ENCODE data around the gene RINT1. TPM values are rescaled to one million over a fixed set of nuclear protein-coding genes. Genes with fewer than 3 reads are reported as not detected.
"Not testable (repeated sequence)": the region's sequence is repeated elsewhere in the genome, so short reads cannot be mapped to it uniquely, and the experiment has no call there.

RINT1 gene
- polyA plus RNA-seq, 3 donors from 2014 or later, result 12.2 to 14.3 (median 14.1) TPM

DNA sequence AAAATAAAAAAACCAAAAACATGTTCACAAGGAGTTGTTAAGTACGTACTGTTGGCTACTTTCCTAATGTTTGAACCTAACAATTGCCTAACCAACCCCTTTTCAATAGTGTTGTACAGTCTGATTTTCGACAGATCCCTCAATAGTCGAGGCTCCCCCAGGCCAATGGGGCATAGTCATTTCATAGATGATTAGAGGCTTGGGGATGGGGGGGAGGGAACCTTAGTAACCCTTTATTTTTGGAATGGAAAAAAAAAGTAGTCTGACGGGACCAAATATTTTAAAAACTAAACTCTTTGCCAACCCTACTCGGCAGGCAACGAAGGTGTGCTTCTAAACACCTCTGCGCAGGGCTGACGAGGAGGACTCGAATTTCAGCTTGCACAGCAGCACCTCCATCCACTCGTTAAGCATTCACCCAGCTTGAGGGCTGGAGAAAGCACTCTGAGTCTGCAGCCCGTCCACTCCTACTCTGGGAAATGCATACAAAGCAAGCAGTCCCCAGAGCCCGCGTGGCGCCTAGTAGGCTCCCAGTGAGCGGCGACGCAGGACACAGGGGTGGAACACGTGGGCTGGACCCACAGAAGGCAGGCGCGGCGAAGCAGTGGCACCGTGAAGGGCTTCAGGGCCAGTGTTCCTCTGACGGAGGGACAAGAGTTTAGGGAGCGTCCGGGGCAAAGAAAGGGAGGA, 10.8 kb upstream of the RINT1 start:
- Mint-ChIP-seq H3K27ac (peak overlapping the region; percentile 69 to 95 (median 82)), H3K4me3 (peak overlapping the region; percentile 91 to 96 (median 93)), H3K27me3 (ENCODE audit: low read depth in 3 of 3) (peaks cover 0 to 2% (median 0%) of the 10 kb centered on the region in 3 donors), H3K4me1 (peaks cover 12 to 13% of the 10 kb centered on the region in 2 donors), H3K9me3 (no peaks in the 10 kb centered on the region), H3K36me3 (no peaks in the 10 kb centered on the region)
- DNase-seq, result peak in 2 of 3 donors; percentile 24 to 30

DNA sequence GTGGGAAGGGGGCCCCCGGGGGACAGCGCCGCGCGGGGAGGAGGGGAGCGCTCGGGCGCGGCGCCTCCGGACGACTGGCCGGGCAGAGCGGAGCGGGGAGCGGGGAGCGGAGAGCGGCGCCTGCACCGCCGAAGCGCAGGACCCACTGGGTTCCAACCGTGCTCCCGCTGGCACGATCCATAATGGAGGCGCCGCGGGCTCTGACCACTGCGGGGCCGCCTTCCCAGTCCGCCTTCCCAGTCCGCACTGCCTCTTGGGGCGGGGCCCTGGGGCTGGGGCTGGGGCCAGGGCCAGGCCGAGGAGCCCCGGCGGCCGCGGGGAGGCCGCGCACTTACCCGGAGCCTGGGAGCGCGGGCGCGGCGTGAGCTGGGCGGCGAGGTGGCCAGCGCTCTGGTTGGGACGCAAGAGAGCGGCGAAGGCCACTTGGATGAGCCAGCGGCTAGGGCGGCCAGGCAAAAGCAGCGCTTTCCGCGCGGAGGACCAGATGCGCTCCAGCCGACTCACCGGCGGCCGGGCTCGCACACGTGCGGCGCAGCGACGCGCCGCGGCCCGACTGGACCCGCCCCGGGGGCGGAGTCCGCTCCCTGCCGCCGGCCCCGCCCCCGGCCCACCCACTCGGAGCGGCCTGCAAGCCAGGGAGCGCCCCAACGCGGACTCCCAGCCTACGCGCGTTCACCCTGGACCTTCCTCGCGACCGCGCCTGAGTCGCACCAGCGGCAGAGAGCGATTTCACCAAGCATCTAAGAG, 10.1 kb upstream of the RINT1 start, which contains the start of gene PUS7:
TSS of gene PUS7 (minus strand) at position 555 of the 747 bp plus-strand sequence. CDS start 13,759 bp downstream, outside the sequence.
- Mint-ChIP-seq H3K4me3 (peak within 1 kb of the TSS; percentile 91 to 96 (median 93)), H3K36me3 (no peaks in the 10 kb centered on the region), H3K9me3 (no peaks in the 10 kb centered on the region), H3K4me1 (peaks cover 12 to 13% of the 10 kb centered on the region in 2 donors), H3K27ac (peak within 1 kb of the TSS; percentile 77 to 95 (median 88)), H3K27me3 (ENCODE audit: low read depth in 3 of 3) (peaks cover 0 to 2% (median 0%) of the 10 kb centered on the region in 3 donors)
- DNase-seq, result peak; percentile 68 to 77 (median 75)

DNA sequence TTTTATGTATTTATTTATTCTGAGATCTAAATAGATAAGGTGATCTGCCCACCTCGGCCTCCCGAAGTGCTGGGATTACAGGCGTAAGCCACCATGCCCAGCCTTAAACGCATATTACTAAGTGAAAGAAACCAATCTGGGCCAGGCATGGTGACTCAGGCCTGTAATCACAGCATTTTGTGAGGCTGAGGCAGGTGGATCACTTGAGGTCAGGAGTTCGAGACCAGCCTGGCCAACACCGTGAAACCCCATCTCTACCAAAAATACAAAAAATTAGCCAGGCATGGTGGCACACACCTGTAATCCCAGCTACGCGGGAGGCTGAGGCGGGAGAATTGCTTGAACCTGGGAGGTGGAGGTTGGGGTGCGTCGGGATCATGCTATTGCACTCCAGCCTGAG, 7.6 kb upstream of the RINT1 start:
- not testable (repeated sequence) for H3K36me3 Mint-ChIP-seq; H3K27ac Mint-ChIP-seq; H3K9me3 Mint-ChIP-seq; H3K27me3 Mint-ChIP-seq (ENCODE audit: low read depth in 3 of 3); H3K4me3 Mint-ChIP-seq; DNase-seq
- H3K4me1 Mint-ChIP-seq, result peaks cover 12 to 13% of the 10 kb centered on the region in 2 donors

DNA sequence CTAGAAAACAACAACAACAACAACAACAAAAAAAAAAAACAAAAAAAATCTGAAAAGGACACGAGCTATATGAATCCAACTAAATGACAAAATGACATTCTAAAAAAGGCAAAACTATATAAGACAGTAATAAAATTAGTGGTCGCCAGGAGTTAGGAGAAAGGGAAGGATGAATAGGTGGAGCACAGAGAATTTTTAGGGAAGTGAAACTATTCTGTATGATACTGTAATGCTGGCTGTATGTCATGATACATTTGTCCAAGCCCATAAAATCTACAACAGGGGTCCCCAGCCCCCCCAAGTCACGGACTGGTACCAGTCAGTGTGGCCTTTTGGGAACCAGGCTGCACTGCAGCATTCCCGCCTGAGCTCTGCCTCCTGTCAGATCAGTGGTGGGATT, 7.2 kb upstream of the RINT1 start:
- no peaks in the 10 kb centered on the region for H3K36me3 Mint-ChIP-seq
- H3K27ac Mint-ChIP-seq, result no peak overlapping the region
- peak overlapping the region in 2 of 5 donors; percentile 9 to 15 for H3K4me3 Mint-ChIP-seq
- no peak for DNase-seq
- peaks cover 12 to 13% of the 10 kb centered on the region in 2 donors for H3K4me1 Mint-ChIP-seq
- H3K9me3 Mint-ChIP-seq, result no peaks in the 10 kb centered on the region
- H3K27me3 Mint-ChIP-seq (ENCODE audit: low read depth in 3 of 3), result peaks cover 0 to 2% (median 0%) of the 10 kb centered on the region in 3 donors

DNA sequence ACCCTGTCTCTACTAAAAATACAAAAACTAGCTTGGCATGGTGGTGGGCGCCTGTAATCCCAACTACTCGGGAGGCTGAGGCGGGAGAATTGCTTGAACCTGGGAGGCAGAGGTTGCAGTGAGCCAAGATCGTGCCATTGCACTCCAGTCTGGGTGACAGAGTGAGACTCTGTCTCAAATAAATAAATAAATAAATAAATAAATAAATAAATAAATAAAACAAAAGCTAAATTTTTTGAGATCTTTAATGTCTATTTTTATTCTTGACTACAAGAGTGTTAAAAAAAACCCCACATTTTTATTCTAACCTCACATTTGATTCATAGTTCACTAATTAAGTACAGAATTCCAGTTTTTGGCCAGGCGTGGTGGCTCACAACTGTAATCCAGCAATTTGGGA, 4.3 kb upstream of the RINT1 start:
- not testable (repeated sequence) for DNase-seq; H3K27me3 Mint-ChIP-seq (ENCODE audit: low read depth in 3 of 3); H3K9me3 Mint-ChIP-seq; H3K27ac Mint-ChIP-seq; H3K4me3 Mint-ChIP-seq; H3K36me3 Mint-ChIP-seq
- H3K4me1 Mint-ChIP-seq, result peaks cover 15 to 21% of the 10 kb centered on the region in 2 donors

DNA sequence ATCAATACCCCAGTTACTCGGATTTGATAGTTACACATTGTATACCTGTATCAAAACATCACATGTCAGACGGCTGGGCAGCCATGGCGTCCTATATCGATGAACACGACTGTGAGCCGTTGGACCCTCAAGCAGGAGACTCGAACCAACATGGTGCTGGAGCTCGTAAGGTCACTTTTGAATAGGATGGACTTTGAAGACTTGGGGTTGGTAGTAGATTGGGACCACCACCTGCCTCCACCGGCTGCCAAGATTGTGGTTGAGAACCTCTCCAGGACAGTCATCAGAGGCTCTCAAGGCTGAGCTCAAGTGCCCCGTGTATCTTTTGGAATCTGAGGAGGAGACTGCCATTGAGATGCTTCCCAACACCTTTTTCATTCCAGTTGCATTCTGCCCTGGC, 1.9 kb upstream of the RINT1 start:
- Mint-ChIP-seq H3K27me3 (ENCODE audit: low read depth in 3 of 3) (peaks cover 2 to 4% (median 2%) of the 10 kb centered on the region in 3 donors), H3K27ac (peak overlapping the region in 2 of 6 donors; percentile 31 to 77)
- DNase-seq, result no peak

DNA sequence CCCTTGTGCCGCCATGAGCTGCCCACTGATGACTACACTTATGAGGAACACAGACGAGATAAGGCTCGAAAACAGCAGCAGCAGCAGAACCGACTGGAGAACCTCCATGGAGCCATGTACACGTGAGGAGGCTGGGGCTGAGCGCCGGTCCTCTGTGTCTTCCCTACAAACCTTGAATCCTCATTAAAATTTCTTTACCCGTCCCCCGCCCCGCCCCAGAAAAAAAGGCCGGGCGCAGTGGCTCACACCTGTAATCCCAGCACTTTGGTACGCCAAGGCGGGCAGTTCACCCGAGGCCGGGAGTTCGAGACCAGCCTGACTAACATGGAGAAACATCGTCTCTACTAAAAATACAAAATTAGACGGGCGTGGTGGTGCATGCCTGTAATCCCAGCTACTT, 1.5 kb upstream of the RINT1 start:
- H3K36me3 Mint-ChIP-seq, result no peaks in the 10 kb centered on the region
- peak overlapping the region in 2 of 6 donors; percentile 31 to 77 for H3K27ac Mint-ChIP-seq
- H3K27me3 Mint-ChIP-seq (ENCODE audit: low read depth in 3 of 3), result peaks cover 2 to 4% (median 2%) of the 10 kb centered on the region in 3 donors
- peaks cover 28 to 41% of the 10 kb centered on the region in 2 donors for H3K4me1 Mint-ChIP-seq
- peak overlapping the region; percentile 45 to 68 (median 46) for H3K4me3 Mint-ChIP-seq
- DNase-seq, result no peak
- H3K9me3 Mint-ChIP-seq, result no peaks in the 10 kb centered on the region

More for the DNA sequence above, 1.9 kb upstream of the RINT1 start:
- peak overlapping the region; percentile 45 to 68 (median 46) for H3K4me3 Mint-ChIP-seq
- no peaks in the 10 kb centered on the region for H3K36me3 Mint-ChIP-seq
- H3K9me3 Mint-ChIP-seq, result no peaks in the 10 kb centered on the region
- H3K4me1 Mint-ChIP-seq, result peaks cover 28 to 41% of the 10 kb centered on the region in 2 donors

DNA sequence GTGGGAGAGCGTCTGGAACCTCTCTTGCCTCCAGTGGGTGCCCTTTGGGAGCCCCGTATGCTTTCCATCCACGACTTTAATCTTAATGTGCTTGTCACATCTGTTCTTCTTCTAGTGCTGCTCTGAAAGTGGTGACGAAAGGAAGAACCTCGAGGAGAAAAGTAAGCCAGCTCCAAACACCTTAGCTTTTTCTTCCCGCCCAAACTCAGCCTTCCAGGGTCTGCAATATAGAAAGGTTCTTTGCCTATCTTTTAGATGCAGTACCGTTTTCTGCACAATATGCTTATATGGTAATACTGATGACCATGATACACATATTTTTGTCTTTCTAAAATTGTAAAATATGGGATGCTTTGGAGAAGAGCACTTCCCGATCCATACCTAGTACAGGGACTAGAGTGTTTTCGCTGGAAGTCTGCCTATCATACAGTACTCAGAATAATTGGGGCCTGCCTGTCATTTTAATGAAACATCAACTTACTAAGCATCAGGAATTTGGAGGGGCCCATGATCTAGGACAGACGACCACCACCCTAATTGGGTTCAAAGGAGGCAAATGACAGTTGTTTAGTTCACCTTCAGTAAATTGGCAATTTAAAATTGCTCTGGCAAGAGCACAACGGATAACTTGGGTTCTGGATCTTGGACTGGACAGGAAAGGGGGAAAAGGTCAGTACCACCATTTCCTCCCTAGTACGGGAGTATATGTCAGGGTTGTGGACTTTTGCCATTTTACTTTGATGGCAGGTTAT, 884 bp downstream of the RINT1 start:
- Mint-ChIP-seq H3K27ac (peak overlapping the region; percentile 82 to 99 (median 96)), H3K4me3 (peak overlapping the region; percentile 86 to 99 (median 90)), H3K36me3 (peaks cover 0 to 4% (median 3%) of the 10 kb centered on the region in 3 donors), H3K4me1 (peaks cover 28 to 47% of the 10 kb centered on the region in 2 donors), H3K27me3 (ENCODE audit: low read depth in 3 of 3) (peaks cover 2 to 4% (median 2%) of the 10 kb centered on the region in 3 donors), H3K9me3 (no peaks in the 10 kb centered on the region)
- DNase-seq, result no peak

DNA sequence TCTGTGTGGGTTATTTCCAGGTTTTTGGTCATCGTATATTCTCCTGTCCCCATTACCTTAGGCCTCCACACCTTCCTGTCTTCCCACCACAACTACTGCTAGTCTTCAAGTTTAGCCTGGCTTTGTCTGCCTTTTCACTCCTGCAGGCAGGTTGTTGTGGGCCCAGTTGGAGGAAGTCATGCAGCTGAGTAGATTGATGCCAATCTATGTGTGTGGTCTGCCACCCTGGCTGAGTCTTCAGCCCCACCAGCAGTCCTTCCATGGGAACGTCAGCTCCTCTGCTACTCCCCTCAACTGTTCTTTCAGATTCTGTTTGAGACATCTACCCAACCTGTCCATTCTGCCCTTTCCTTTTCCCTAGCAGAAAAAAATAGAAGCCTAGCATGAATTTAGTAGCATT, 6.3 kb downstream of the RINT1 start:
- Mint-ChIP-seq H3K9me3 (no peaks in the 10 kb centered on the region), H3K36me3 (peaks cover 15 to 25% (median 21%) of the 10 kb centered on the region in 3 donors), H3K27me3 (ENCODE audit: low read depth in 3 of 3) (no peaks in the 10 kb centered on the region), H3K4me3 (no peak overlapping the region), H3K27ac (peak overlapping the region in 1 of 6 donors; percentile 43), H3K4me1 (peaks cover 8 to 31% of the 10 kb centered on the region in 2 donors)
- DNase-seq, result no peak

DNA sequence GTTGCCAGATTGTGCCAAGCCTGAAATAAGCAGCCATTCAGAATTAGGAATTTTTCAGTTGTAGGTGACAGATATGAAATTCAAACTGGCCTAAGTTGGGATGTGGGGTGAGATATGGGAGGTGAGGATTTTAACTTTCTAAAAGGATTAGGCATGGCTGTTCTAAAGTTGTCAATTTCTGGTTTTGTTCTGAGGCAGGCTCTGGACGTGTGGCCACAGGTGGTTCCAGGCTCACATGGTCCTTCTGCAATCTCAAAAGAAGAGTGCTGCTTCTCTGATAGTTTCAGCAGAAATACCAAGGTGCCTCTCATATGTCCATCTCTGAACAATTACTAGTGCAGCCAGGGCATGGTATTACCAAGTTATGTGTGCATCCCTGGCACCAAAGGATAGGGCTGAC, 27.9 kb downstream of the RINT1 start:
- Mint-ChIP-seq H3K27me3 (ENCODE audit: low read depth in 3 of 3) (peaks cover 0 to 2% (median 0%) of the 10 kb centered on the region in 3 donors), H3K27ac (no peak overlapping the region), H3K9me3 (no peaks in the 10 kb centered on the region), H3K4me3 (no peak overlapping the region), H3K4me1 (no peaks in the 10 kb centered on the region), H3K36me3 (peaks cover 10 to 35% (median 10%) of the 10 kb centered on the region in 3 donors)
- DNase-seq, result no peak

DNA sequence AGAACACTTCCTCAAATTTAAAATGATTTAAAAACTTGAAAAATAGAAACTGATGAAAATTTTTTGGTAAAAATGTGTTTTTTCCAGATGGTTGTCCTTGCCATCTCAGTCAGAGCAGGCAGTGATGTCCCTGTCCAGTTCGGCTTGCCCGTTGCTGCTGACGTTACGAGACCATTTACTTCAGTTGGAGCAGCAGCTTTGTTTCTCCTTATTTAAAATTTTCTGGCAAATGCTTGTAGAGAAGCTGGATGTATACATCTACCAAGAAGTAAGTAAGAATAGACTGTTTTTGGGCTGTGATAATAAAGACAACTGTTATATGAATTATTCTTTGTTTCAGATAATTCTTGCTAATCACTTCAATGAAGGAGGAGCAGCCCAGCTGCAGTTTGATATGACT, 33.2 kb downstream of the RINT1 start:
- no peak overlapping the region for H3K4me3 Mint-ChIP-seq

DNA sequence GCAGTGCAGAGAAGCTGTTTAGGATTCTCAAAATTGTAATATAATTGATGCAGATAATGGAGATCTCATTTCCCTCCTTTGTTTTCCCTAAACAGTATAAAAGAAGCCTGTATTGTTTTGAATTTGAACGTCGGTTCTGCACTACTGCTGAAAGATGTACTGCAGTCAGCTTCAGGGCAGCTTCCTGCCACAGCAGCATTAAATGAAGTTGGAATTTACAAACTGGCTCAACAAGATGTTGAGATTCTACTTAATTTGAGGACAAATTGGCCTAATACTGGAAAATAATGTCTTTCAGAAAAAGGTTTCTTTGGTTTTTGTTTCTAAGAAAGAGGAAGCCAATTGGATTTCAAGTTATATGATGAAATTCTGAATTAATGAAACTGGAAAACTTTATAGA, 35.0 kb downstream of the RINT1 start:
- no peak for DNase-seq
- H3K9me3 Mint-ChIP-seq, result no peaks in the 10 kb centered on the region
- no peaks in the 10 kb centered on the region for H3K4me1 Mint-ChIP-seq
- H3K27me3 Mint-ChIP-seq (ENCODE audit: low read depth in 3 of 3), result no peaks in the 10 kb centered on the region
- no peak overlapping the region for H3K4me3 Mint-ChIP-seq
- no peak overlapping the region for H3K27ac Mint-ChIP-seq
- peaks cover 12 to 38% (median 17%) of the 10 kb centered on the region in 3 donors for H3K36me3 Mint-ChIP-seq

More for the DNA sequence above, 33.2 kb downstream of the RINT1 start:
- Mint-ChIP-seq H3K36me3 (peaks cover 13 to 42% (median 17%) of the 10 kb centered on the region in 3 donors), H3K27ac (no peak overlapping the region), H3K27me3 (ENCODE audit: low read depth in 3 of 3) (peaks cover 0 to 2% (median 0%) of the 10 kb centered on the region in 3 donors), H3K9me3 (no peaks in the 10 kb centered on the region), H3K4me1 (no peaks in the 10 kb centered on the region)
- no peak for DNase-seq

DNA sequence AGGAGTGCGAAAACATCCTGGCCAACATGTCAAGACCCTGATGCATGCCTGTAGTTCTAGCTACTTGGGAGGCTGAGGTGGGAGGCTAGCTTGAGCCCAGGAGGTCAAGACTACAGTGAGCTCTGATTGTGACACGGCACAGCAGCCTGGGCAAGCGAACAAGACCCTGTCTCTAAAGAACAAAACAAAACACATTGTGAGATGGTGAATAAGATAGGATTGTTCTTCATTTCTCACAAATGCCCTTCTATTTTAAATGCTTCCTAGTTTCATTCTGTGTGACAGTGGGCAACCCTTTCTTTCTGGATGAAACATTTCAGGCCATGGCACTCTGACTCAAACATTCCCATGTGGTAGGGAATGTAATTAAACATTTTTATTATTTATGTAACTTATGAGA, 35.8 kb downstream of the RINT1 start:
- DNase-seq, result no peak
- Mint-ChIP-seq H3K27ac (no peak overlapping the region), H3K36me3 (peaks cover 12 to 33% (median 17%) of the 10 kb centered on the region in 3 donors), H3K4me3 (no peak overlapping the region), H3K27me3 (ENCODE audit: low read depth in 3 of 3) (no peaks in the 10 kb centered on the region), H3K4me1 (no peaks in the 10 kb centered on the region), H3K9me3 (no peaks in the 10 kb centered on the region)

Measured in immature natural killer cell (primary cell).